T-helper 1 cell (primary cell): ENCODE data around the gene KIRREL3.

ENCODE experiments used
- DNase-seq, 5 donors: peaks; one replicate each; pipeline ENCODE4 v3.0.0-alpha.2; 2012 to 2020

Gene KIRREL3

DNA sequence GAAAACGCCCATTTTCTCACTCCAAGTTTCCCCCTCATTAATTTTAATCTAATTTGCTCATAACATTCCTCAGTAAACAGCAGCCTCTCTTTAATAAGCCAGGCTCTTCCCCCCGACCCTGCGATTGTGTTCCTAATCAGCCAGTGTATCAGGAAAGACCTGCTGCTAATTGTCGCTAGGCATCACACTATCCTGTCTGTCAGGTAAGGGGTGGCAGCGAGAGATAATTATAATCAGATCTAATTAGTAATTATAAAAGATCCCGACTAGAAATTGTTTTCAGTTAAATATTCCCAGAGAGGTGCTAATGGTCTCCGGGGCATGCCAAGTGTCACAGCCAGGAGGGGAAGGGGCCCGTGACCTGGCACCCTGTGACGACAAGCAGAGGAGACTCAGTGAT, 502.3 kb downstream of the KIRREL3 start:
- DNase-seq = no peak

DNA sequence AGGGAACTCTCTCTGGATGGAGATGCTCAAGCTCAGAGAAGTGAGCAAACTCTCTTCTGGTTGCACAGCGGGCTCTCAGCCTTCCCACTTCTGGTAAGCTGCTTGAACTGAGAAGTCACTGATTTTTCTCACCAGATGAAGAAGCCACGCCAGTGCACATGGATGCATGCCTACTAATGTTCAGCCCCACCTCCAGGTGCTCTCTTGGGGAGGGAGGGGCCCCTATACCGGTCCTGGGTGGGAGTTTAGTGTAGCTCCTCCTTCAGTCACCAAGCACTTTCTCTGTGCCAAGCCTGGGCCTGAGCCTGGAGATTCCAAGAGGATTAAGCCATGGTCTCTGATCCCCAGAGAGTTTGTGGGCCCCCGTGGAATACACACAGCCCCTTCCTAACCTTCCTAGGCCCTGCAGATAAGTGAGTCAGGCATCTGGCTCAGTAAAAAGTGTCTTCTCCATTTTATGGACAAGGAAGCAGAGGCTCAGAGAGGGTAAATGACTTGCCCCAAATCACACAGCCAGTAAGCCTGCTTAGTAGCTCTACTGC, 502.9 kb downstream of the KIRREL3 start:
- no peak for DNase-seq

DNA sequence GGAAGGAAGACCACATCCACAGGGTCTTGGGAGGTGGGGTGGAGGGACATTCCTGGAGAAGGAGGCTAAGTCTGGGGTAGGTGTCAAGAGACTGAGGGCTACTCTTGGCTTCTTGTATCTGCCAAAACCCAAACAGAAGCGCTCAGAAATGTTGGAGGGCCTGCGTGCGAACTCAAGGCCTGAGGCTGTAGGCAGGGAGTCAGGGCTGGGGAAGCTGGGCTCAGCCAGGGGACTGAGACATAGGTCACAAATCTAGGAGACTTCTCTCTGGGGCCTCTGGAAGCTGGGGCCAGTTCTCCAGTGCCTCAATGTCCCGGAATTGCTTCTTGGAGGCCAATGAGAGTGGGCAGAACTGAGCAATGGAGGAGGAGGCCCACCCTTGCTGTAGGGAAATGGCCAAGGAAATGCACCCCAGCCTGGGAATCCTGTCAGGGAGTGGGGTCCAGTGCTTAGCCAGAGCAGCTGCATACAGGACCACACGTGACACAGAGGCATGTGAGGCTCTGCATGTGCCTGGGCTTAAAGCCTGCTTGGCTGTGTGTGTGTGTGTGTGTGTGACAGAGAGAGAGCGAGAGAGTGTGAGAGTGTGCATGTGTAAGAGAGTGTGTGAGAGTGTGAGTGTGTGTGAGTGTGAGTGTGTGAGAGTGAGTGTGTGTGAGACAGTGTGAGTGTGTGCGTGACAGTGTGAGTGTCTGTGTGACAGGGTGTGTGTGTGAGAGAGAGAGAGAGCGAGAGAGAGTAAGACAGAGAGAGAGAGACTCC, 503.8 kb downstream of the KIRREL3 start:
- DNase-seq = no peak

DNA sequence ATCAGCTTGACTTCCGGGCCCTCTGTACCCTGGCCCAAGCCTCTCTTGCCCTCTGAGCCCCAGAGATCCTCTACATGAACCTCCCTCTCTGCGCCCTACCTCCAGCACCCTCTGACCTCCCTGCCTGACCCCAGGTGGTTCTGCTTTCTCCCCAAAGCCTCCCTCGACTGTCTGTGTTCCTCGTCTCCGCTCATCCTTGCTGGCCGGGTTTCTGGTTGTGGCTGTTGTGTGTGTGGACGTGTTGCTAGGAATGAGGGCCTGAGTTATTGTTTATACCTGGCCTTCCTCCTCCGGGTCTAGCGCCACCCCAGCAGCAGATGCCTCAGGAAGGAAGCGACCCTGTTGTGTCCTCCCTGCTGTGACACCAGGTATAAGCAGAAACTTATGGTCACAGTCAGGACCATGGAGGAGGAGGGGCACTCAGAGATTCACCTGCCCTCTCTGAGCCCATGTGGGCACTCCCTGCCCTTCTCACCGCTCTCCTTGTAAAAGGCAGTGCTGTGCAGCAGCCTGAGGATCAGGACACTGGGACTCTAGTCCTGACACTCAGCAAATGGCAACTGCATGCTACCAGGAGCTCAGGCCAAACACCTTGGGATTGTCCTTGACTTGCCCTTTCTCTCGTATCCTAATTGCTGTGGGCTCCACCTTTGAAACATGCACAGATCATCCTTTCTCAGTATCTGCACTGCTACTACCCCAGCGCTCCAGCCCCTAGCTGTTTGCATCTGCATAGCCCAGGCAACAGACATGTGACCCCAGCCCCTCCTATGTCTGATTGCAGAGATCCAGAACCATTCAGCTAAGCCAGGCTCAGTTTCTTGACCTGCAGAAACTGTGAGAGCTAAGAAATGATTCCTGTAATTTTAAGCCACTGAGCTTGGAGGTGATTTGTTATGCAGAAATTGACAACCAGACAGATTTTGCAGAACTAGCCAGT, 505.0 kb downstream of the KIRREL3 start:
- no peak for DNase-seq

DNA sequence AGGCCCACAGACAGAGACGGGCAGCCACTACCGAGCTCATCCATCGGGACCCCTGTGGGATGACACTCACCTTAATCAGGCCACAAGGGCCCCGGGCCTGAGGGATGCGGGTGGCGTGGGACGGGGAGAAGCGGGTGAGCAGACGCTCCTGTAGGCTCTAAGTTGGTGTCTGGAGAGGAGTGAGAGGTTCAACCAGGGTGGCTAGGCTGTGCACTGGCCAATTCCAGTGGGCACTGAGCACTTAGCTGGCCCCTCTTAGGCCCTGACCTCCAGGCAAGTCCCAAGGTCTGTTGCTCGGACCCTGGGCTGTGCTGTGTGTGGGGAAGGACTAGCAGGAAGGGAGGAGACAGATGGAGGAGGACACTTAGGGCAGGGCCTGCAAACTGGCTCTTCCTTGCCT, 505.7 kb downstream of the KIRREL3 start:
- DNase-seq = no peak

DNA sequence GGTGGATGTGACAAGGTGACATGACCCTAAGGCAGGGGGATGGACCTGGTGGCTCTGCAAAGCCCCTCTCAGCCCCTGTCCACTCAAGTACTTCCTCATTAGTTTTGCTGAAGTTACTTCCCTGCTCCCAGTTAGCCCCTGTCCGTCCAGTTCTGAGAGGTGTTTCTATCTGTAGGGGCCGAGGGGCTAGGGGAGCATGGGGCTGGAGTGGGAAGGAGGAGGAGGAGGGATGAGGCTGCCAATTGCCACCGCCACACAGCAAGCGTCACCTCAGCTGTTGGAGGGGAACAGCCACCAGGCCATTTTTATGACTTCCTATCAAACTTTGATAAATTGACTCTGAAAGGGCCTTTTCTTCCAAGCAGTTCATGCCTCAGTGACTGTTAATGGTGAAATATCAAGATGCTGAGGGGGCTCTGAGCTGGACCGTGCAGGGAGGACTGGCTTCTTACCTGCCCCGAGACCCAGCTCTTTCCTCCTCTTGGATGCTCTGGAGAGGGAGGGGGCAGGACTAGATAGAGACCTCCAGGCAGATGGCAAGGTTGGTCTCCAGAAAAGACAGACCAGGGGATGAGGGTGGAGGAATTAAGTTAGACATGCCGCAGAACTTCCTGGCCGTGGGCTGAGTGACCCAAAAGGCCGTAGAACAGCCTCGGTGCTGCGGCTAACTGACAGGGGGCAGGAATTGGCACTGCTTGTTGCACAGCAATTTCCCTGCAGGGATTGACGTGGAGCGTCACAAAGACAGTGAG, 508.1 kb downstream of the KIRREL3 start:
- DNase-seq = no peak

DNA sequence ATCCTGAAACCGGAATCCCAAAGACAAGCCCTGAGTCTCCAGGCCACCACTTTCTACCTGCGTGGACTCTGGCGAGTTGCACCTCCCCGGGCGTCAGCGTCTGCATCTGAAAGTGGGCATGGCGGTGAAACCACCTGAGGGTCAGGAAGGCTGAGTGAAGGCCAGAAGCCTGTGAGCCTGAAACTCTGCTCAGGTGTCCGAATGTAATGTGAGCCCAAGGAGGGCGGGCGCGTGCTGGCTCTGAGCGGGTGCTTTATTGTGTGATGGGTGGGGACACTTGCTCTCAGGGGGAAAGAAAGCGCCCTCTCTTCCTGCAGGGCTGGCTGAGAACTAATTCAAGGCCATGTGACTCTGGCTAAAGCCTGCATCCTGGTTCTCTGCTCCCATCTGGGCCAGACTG, 509.5 kb downstream of the KIRREL3 start:
- DNase-seq = no peak

DNA sequence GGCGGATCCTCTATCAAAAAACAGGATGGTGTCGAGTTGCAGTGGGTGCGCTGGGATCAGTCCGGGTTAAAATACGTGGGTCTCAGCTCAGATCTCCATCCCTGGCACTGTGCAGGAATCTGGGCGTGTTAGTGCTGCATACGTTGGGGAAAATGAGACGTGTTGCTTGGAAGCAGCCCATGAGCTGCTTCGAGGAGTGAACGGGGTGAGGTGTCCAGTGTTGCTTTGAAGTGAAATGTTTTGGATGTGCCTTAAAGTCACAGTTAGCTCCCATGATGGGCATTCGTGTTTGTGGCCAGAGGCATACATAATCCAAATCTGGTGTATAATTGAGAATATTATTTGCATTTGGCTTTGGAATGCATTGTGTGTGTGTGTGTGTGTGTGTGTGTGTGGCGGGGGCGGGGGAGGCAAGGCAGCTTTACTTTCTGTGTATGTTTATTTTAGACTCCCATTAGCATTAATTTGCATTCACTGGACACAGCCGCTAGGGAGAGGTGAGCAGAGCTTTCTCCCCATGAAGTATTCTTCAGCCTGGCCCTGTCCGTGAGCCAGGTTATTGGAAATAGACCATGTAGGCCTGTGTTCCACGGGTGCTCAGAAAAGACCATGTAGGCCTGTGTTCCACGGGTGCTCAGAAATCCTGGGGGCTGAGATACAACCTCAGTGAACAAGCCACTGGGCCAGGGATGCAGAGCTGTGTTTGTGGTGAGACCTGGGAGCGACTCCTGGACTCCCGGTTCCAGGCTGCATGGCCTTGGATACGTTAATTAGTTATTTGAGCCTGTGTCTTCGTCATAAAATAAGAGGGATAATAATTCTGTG, 510.5 kb downstream of the KIRREL3 start:
- no peak for DNase-seq

DNA sequence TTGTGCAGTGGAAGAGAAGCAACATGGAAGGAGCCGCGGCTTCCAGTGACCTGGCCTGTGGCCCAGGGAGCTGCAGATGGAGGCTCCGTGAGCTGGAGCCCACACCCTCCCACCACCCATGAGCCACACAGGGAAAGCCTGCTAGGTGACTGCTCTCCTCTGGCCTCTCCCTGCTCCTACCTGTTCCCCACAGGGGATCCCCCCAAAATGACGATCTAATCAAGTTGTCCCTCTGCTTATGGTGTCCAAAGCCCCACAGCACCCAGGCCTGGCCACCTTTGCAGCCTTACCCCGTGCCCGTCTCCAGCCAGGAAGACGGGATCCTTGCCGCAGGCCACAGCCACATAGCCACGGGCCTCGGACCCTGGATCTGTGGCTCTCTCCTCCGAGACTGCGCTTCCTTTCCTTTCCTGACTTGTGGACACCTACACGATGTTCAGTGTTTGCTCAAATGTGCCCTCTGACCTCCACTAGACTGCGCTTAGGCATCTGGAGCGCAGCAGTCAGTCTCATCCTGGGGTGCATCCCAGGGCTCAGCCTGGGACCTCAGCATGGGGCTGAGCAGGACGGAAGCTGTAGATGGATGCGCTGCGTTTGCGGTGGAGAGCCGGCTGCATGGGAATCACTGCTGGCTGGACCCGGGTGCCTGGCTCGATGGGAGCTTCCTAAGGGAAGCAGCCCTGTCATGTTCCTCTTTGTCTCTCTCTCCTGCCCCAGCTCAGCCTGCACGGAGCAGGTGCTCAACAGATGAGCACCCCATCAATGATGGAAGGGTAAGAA, 511.8 kb downstream of the KIRREL3 start:
- no peak for DNase-seq

DNA sequence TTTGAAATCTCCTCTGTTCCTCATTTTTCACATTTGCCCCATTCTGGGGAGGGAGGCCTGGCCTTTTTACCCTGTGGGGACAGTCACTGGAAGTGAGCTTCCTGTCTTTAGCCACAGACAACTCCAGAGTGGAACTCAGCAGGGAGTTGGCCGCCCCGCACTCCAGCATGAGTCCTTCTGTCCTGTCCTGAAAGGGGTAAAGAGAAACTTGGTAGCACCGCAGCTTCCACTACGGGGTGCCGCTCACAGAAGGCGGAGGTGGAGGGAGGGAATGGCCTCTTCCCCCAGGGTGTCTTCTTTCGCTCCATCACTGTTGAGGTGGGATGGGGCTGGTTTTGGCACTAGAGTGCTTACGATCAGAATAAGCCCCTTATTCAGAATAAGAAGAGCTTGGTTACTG, 512.9 kb downstream of the KIRREL3 start:
- DNase-seq = no peak

DNA sequence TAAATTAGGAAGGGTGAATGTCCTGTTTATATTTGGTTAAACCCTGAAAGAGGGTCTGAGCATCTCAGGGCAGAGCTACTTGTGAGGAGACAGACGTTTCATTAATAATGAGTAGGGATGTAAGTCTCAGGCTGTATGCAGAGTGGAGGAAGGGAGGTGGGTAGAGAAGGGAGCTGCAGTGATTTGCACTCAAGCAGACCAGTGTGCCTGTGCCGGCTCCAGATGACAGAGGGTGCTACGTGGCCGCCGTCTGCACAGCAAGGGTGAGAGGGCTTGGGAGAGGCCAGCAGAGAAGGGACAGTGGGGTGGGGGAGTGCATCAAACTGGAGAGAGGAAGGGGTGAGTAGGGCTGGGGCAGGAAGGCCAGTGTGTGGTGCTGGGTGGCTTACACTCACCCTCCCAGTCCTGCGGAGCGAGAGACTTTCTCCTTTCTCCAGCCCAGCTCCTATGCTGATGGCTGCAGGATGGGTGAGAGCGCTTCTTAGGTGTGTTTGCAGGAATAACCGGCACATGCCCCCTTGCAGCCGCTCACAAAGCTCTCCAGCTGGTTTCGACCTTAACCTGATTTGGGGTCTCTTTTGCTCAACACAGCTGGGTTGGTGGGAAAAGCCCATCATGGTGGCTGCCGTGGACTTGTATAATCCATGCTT, 514.5 kb downstream of the KIRREL3 start:
- DNase-seq = no peak

DNA sequence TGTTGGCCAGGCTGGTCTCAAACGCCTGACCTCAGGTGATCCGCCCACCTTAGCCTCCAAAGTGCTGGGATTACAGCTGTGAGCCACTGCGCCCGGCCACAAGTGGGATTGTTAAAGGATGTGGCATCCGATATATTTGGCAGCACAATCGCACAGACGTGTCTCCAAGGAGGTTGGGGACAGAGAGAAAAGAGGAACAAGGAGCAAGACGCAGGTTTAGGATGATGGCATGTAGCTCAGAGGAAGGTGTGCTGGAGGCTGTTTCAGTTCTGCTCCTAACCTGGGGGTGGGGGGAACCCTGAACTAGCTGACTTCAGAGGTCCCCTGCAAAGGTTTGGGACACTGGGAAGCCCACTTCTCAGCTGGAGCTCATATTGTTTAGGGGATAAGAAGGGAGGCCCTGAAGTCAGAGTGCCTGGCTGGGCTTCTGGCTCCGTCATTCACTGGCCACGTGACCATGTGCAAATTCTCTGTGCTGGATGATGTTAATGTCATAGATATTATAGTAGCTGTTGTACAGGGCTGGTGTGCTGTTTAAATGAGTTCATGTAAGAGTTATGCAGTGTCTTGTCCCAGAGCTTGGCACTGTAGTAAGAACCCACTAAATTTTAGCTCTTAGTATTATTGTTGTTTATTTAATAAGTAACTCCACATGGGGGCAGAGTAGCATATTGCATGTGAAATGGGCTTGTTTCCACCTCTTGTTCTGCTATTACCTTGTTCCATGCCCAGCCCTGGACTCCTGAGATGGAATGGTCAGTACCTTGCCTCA, 515.4 kb downstream of the KIRREL3 start:
- no peak for DNase-seq

DNA sequence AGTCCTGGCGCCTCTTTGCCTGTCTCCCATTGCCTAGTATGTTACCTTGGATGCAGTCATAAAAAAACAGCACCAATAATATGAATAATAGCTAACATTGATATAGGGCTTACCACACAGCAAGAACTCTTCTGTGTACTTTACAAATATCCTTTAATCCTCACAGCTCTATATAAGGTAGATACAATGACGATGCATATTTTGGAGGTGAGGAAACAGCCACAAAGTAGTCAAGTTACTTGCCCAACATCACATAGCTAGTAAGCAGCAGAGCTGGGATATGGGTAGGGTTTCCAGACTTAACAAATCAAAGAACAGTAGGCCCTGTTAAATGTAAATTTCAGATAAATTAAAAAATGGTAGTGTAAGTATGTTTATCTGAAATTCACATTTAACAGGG, 516.3 kb downstream of the KIRREL3 start:
- DNase-seq = no peak

DNA sequence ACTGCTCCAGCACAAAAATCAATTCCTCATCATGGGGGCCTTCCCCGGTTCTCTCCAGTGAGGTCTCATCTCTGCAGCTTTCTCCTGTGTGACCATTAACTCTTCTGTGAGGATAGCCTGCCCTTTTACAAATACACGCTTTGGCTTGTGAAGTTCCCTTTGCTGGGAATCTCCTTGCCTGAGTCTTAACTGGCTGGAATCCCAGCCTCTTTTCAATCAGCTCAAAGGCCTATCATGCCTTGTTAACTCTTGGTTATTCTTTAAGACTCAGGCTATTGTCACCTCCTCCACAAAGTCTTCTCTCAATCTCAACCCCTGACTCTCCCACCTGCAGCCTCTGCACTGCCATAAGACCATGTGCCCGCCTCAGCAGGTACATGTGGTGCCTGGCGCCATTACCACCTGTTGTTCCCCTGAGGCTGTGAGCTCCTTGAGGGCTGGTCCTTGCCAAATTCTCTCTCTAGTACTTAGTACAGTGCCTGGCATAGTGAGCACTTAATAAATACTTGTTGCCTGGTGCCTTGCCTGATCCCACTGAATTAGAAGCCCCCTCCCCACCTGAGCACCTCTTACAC, 516.9 kb downstream of the KIRREL3 start:
- DNase-seq = no peak

DNA sequence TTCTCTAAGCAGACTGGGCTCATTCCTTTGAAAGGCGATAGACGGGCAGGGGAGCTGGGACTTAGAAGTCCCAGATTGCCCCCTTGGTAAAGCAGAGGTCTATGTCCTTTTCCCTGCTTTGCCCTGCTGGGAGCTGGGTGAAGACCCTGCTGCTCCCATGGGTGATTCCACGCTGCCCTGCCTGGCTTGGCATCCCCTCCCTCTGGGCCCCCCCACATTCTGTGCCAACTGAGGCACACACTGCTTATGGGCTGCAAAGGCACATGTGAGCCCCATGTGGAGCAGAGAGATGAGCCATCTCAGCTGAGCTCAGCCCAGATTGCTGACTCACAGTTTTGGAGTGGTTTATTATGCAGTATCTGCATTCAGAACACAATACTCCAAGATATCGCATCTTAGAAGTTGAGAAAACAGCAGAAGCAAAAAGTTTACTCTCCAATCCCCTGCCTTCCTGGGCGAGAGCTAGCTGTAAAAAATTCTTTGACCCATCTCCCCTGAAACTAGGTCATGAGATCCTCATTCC, 517.9 kb downstream of the KIRREL3 start:
- DNase-seq = no peak

DNA sequence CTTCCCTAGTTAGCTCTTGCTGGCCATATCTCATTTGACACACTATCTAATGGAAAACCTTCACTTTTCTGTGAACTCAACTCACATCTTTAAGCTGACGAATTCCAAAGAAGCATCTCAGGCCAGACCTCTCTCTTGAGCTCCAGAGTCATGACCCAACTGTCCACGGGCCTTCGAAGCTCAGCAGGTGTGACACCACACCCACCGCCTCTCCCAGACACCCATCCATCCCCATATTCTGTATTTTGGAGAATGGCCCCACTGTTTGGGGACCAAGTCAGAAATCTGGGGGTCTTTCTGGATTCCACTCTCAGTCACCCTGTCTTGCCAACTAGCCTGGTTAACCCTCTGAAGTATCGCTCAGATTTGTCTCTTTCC, 519.3 kb downstream of the KIRREL3 start:
- DNase-seq = no peak

DNA sequence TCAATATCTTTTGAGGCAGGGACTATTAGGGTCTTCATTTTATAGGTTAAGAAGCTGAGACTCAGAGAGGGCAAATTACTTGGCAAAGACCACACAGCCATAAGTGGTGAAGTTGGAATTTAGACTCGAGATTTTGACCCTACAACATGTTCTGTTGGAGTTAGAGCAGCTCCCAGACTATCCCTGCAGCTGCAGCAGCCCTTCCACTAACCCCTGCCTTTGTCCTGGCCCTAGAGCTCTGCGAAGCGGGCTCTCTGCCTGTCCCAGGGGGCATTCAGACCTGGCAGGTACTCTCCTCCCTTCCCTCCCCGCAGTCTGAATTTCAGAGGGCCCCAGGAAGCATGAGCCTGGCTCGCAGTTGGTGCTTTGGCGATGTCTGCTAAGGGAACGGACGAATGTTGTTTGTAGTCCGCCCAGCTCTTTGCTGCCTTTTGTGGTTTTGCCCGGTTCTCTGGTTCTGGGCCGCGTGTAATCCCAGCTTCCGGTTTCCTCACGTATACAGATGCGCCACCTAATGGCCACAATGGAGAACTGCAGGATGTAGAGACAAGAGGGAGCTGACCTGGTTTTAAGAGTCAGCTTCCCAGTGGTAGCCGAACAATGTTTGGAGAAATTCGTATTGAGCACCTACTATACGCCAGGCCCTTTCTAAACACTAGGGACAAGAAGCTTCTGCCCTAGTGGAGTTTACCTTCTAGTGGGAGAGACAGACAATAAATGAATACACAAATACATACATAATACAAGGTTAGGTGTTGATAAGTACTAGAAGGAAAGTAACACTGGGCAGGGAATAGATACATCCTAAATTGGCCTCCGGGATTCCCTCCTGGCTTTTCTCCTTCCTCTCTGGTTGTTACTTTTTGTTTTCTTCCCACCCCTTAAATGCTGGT, 519.9 kb downstream of the KIRREL3 start:
- DNase-seq = peak; percentile 34 to 83 (median 48)

DNA sequence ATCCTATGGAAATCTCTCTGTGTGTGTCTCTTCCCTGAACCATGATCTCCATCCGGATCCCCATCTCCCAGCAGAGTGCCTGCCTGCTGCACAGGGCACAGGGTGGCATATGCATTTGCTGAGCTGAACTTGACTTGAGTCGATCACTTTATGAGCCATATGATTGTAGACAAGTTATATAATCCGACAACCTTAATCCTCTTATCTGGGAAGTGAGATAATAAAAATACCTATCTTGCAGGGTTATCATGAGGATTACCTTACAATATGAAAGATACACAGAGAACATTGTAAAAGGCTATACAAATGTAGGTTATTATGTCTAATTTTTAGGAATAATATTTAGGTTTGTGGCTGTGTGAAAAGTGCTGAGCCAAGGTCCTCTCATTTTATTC, 520.6 kb downstream of the KIRREL3 start:
- DNase-seq = no peak
